ENCODE measurements around the gene ARID1A.
"Not testable (repeated sequence)": the region's sequence is repeated elsewhere in the genome, so short reads cannot be mapped to it uniquely, and the experiment has no call there.

DNA sequence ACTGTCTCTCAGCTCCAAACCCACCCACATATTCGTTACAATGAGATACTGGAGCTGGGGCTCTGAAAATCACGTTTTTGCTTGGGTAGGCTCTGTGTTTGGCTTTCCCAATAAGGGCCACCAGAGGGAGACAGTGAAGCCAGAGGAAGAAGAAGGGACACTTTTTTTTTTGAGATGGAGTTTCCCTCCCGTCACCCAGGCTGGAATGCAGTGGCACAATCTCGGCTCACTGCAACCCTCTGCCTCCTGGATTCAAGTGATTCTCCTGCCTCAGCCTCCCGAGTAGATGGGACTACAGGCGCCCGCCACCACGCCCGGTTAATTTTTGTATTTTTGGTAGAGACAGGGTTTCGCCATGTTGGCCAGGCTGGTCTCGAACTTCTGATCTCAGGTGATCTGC, 114.3 kb downstream of the ARID1A start:
- TF ChIP-seq POLR2A (IDR thresholded peaks at IDR 0.05; ENCODE audit: low read length); GATA1 (IDR thresholded peaks at IDR 0.05; ENCODE audit: low read depth, low read length): not testable (repeated sequence)
